ENCODE data around the gene MAEL.

- TF ChIP-seq RFX5 (IDR thresholded peaks at IDR 0.05; ENCODE audit: borderline replicate concordance, low read depth, low read length) (no peak), CTCF (IDR thresholded peaks at IDR 0.05; ENCODE audit: control extremely low read depth in 1 of 3, insufficient read depth in 1 of 3, low read depth in 1 of 3, low read length in 3 of 3) (no peak), RAD21 (IDR thresholded peaks at IDR 0.05 in 1 of 2, conservative IDR thresholded peaks at IDR 0.05 in 1 of 2; ENCODE audit: low read depth in 2 of 2, low read length in 2 of 2) (no peak), JUN (IDR thresholded peaks at IDR 0.05; ENCODE audit: low read depth, low read length) (no peak), FOSL1 (IDR thresholded peaks at IDR 0.05; ENCODE audit: insufficient read depth, low read depth, low read length) (no peak), POLR2A (IDR thresholded peaks at IDR 0.05; ENCODE audit: control extremely low read depth in 1 of 2, low read depth in 2 of 2, low read length in 2 of 2) (no peak), E2F6 (IDR thresholded peaks at IDR 0.05) (no peak), EP300 (IDR thresholded peaks at IDR 0.05; ENCODE audit: borderline replicate concordance in 1 of 2, low read depth in 2 of 2, low read length in 2 of 2) (no peak), SIRT6 (IDR thresholded peaks at IDR 0.05; ENCODE audit: low read length) (no peak), PHF8 (conservative IDR thresholded peaks at IDR 0.05; ENCODE audit: low read depth, low read length) (no peak), ZNF274 (IDR thresholded peaks at IDR 0.05; ENCODE audit: borderline replicate concordance, extremely low read depth, low read length) (no peak), EZH2 (IDR thresholded peaks at IDR 0.05; ENCODE audit: low read depth, low read length, severe bottlenecking) (no peak)
Observed at GRCh38 chr1:166978821-166979220, 10.3 kb upstream of the MAEL start.

All from H1 (cell line).